Gastrocnemius medialis (tissue), 4 donors: ENCODE data around the gene SCGB1C1.

Experiments
- POLR2A ChIP-seq, 2 donors: fragments of 450-650 bp; IDR thresholded peaks; one replicate each; pipeline ENCODE4 v1.6.1; 2017; ENCODE audit warnings: antibody characterized with exemption in 2 of 2, mild to moderate bottlenecking in 2 of 2, moderate library complexity in 2 of 2
- TF ChIP-seq, protein P1 (sequence below), 5 experiments: fragments of 450-650 bp in 3 of 5; fragments of 200-600 bp in 2 of 5; sonication (generic) in 2 of 5; IDR thresholded peaks in 4 of 5; conservative IDR thresholded peaks in 1 of 5; 1 replicate in 4 of 5; 2 replicates in 1 of 5; pipeline ENCODE4 v1.5.1; 2016 to 2019; ENCODE audit warnings: antibody characterized with exemption in 5 of 5, mild to moderate bottlenecking in 3 of 5, moderate library complexity in 3 of 5

DNA sequence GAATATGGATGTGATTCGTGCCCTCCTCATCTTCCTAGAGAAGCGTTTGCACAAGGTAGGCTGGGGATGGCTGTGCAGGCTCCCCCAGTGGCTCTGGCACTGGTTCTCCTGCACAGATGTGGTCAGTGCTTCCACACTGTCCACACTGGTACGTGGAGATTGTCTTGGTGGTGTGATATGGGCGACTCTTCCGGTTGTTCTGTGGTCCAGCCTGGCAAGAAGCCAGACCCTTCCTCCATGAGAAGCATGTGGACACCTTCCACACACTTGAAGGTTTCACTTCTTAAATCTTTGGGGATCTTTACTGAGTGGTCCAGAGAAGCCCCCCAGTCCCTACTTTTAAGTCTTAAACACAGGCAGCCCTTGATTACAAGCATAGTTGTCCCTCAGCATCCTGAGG, 18.4 kb downstream of the SCGB1C1 start:
- TF ChIP-seq, protein P1, sequence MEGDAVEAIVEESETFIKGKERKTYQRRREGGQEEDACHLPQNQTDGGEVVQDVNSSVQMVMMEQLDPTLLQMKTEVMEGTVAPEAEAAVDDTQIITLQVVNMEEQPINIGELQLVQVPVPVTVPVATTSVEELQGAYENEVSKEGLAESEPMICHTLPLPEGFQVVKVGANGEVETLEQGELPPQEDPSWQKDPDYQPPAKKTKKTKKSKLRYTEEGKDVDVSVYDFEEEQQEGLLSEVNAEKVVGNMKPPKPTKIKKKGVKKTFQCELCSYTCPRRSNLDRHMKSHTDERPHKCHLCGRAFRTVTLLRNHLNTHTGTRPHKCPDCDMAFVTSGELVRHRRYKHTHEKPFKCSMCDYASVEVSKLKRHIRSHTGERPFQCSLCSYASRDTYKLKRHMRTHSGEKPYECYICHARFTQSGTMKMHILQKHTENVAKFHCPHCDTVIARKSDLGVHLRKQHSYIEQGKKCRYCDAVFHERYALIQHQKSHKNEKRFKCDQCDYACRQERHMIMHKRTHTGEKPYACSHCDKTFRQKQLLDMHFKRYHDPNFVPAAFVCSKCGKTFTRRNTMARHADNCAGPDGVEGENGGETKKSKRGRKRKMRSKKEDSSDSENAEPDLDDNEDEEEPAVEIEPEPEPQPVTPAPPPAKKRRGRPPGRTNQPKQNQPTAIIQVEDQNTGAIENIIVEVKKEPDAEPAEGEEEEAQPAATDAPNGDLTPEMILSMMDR (IDR thresholded peaks at IDR 0.05 in 4 of 5, conservative IDR thresholded peaks at IDR 0.05 in 1 of 5): no peak
- TF ChIP-seq POLR2A (IDR thresholded peaks at IDR 0.05): no peak
